ENCODE data around the gene PFDN4.

The PFDN4 gene

DNA sequence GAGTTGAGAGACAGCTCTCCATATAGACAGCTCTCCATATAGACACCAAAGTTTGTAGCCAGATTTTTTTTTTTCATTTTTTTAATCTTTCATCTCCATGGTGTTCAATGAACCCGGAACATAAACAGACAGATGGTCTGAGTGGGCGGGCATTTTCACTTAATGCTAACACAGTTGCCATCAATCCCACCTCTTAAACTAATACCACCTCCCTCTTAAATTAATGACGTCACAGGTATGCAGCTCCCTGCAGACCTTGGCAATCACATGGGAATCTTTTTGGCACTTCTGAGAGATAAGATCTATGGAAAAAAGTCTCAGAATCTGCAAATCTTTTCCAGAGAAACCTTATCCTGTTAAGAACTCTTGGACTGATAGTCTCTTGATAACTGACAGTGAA is 43.2 kb downstream of the PFDN4 start:
- Histone ChIP-seq H3K9ac (ENCODE audit: low read length) (no peak overlapping the region), H3K36me3 (replicated peaks; ENCODE audit: low read depth, low read length) (no peaks in the 10 kb centered on the region), H3K4me1 (ENCODE audit: low read length) (no peaks in the 10 kb centered on the region), H3K79me2 (ENCODE audit: low read length) (no peaks in the 10 kb centered on the region), H3K9me3 (ENCODE audit: insufficient read depth, low read length) (no peaks in the 10 kb centered on the region), H2AFZ (ENCODE audit: low read depth, low read length) (no peak overlapping the region), H3K4me2 (ENCODE audit: low read length) (no peak overlapping the region), H3K27ac (ENCODE audit: low read length) (no peak overlapping the region), H3K27me3 (ENCODE audit: low read depth, low read length) (no peaks in the 10 kb centered on the region), H3K4me3 (ENCODE audit: low read length) (no peak overlapping the region), H4K20me1 (ENCODE audit: insufficient read depth, low read length) (no peaks in the 10 kb centered on the region)
- TF ChIP-seq, protein P1, sequence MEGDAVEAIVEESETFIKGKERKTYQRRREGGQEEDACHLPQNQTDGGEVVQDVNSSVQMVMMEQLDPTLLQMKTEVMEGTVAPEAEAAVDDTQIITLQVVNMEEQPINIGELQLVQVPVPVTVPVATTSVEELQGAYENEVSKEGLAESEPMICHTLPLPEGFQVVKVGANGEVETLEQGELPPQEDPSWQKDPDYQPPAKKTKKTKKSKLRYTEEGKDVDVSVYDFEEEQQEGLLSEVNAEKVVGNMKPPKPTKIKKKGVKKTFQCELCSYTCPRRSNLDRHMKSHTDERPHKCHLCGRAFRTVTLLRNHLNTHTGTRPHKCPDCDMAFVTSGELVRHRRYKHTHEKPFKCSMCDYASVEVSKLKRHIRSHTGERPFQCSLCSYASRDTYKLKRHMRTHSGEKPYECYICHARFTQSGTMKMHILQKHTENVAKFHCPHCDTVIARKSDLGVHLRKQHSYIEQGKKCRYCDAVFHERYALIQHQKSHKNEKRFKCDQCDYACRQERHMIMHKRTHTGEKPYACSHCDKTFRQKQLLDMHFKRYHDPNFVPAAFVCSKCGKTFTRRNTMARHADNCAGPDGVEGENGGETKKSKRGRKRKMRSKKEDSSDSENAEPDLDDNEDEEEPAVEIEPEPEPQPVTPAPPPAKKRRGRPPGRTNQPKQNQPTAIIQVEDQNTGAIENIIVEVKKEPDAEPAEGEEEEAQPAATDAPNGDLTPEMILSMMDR (IDR thresholded peaks at IDR 0.05; ENCODE audit: low read depth, low read length): no peak

DNA sequence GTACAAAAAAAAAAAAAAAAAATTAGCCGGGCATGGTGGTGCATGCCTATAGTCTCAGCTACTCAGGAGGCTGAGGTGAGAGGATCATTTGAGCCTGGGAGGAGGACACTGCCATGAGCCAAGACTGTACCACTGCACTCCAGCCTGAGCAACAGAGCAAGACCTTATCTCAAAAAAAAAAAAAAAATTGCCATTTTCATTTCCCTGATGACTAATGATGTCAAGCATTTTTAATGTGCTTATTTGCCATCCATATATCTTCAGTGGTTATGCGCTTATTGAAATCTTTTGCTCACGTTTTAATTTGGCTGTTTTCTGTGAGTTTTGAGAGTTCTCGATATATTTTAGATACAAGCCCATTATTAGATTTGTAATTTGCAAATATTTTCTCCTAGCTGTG is 46.7 kb downstream of the PFDN4 start:
- no peaks in the 10 kb centered on the region for H4K20me1 ChIP-seq (ENCODE audit: insufficient read depth, low read length)
- no peaks in the 10 kb centered on the region for H3K4me1 ChIP-seq (ENCODE audit: low read length)
- H3K4me3 ChIP-seq (ENCODE audit: low read length): no peak overlapping the region
- no peaks in the 10 kb centered on the region for H3K79me2 ChIP-seq (ENCODE audit: low read length)
- no peak overlapping the region for H3K4me2 ChIP-seq (ENCODE audit: low read length)
- TF ChIP-seq, protein P1 (IDR thresholded peaks at IDR 0.05; ENCODE audit: low read depth, low read length): no peak
- TF ChIP-seq EZH2phosphoT487 (IDR thresholded peaks at IDR 0.05; ENCODE audit: low read depth): no peak
- H3K9ac ChIP-seq (ENCODE audit: low read length): no peak overlapping the region
- no peaks in the 10 kb centered on the region for H3K9me3 ChIP-seq (ENCODE audit: insufficient read depth, low read length)
- H3K36me3 ChIP-seq (replicated peaks; ENCODE audit: low read depth, low read length): no peaks in the 10 kb centered on the region
- no peak overlapping the region for H2AFZ ChIP-seq (ENCODE audit: low read depth, low read length)
- no peak overlapping the region for H3K27ac ChIP-seq (ENCODE audit: low read length)
- no peaks in the 10 kb centered on the region for H3K27me3 ChIP-seq (ENCODE audit: low read depth, low read length)

DNA sequence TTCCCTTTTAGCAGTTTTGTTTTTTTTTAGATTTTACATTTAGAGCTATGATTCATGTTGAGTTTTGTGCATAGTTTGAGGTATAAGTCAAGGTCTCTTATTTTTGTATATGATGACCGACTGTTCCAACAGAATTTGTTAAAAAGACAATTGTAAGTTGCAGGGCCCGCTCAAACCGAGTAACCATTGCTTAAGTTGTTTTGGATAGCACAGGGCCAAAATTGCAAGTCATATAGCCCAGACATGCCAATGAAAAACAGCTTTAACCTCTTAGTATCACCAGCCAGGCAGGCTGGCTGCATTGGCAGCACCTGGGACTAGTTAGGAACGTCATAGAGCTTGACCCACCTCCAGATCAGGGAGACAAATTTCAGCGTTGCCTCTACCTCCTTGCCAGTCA is 47.3 kb downstream of the PFDN4 start:
- Histone ChIP-seq H3K9ac (ENCODE audit: low read length) (no peak overlapping the region), H3K4me2 (ENCODE audit: low read length) (no peak overlapping the region), H3K4me3 (ENCODE audit: low read length) (no peak overlapping the region), H4K20me1 (ENCODE audit: insufficient read depth, low read length) (no peaks in the 10 kb centered on the region), H3K79me2 (ENCODE audit: low read length) (no peaks in the 10 kb centered on the region), H2AFZ (ENCODE audit: low read depth, low read length) (no peak overlapping the region), H3K27ac (ENCODE audit: low read length) (no peak overlapping the region), H3K36me3 (replicated peaks; ENCODE audit: low read depth, low read length) (no peaks in the 10 kb centered on the region), H3K9me3 (ENCODE audit: insufficient read depth, low read length) (no peaks in the 10 kb centered on the region), H3K27me3 (ENCODE audit: low read depth, low read length) (no peaks in the 10 kb centered on the region), H3K4me1 (ENCODE audit: low read length) (no peaks in the 10 kb centered on the region)
- TF ChIP-seq EZH2phosphoT487 (IDR thresholded peaks at IDR 0.05; ENCODE audit: low read depth): no peak
- TF ChIP-seq, protein P1 (IDR thresholded peaks at IDR 0.05; ENCODE audit: low read depth, low read length): no peak

DNA sequence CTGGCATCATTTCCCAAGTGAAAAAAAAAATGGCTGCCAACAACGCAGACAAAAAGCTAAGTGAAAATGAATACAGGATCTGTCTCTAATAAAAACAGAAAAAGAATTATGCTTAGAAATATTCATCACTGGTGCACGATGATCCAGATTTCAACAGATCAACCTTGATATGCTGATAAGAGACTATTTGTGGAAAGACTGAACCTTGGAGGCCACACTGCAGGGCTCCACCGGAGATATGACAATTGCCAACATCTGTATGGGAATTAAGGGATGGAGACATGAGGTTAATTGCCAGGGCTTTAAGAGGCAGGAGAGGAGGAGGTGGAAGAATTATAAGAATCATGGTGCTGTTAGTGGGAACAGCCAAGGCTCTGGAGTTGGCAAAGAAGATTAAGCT is 48.3 kb downstream of the PFDN4 start:
- H3K9ac ChIP-seq (ENCODE audit: low read length): no peak overlapping the region
- H3K79me2 ChIP-seq (ENCODE audit: low read length): no peaks in the 10 kb centered on the region
- H3K4me3 ChIP-seq (ENCODE audit: low read length): no peak overlapping the region
- TF ChIP-seq, protein P1 (IDR thresholded peaks at IDR 0.05; ENCODE audit: low read depth, low read length): no peak
- no peak for TF ChIP-seq EZH2phosphoT487 (IDR thresholded peaks at IDR 0.05; ENCODE audit: low read depth)
- no peak overlapping the region for H2AFZ ChIP-seq (ENCODE audit: low read depth, low read length)
- no peak overlapping the region for H3K27ac ChIP-seq (ENCODE audit: low read length)
- no peaks in the 10 kb centered on the region for H3K36me3 ChIP-seq (replicated peaks; ENCODE audit: low read depth, low read length)
- no peaks in the 10 kb centered on the region for H4K20me1 ChIP-seq (ENCODE audit: insufficient read depth, low read length)
- no peaks in the 10 kb centered on the region for H3K4me1 ChIP-seq (ENCODE audit: low read length)
- no peaks in the 10 kb centered on the region for H3K27me3 ChIP-seq (ENCODE audit: low read depth, low read length)
- no peaks in the 10 kb centered on the region for H3K9me3 ChIP-seq (ENCODE audit: insufficient read depth, low read length)
- H3K4me2 ChIP-seq (ENCODE audit: low read length): no peak overlapping the region

Measured in OCI-LY3 (cell line).